NCI-H748 treated with DMSO at 0.1 percent for 48 hours (cell line): ENCODE results near the gene TXNL4A.

Experiments used
- DNase-seq: peaks from one replicate; lab custom pipeline; 2025; lab: John Stamatoyannopoulos, UW

TXNL4A gene

GRCh38 chr18:79963658-79964329 lies 24.6 kb downstream of the TXNL4A start:
- DNase-seq = no peak

- no peak for DNase-seq
These were observed 25.3 kb downstream of the TXNL4A start for GRCh38 chr18:79962835-79963657.

- no peak for DNase-seq
These were observed 26.1 kb downstream of the TXNL4A start for GRCh38 chr18:79962311-79962710.

GRCh38 chr18:79961527-79962291 lies 26.7 kb downstream of the TXNL4A start:
- no peak for DNase-seq

- DNase-seq = no peak
These were observed 27.3 kb downstream of the TXNL4A start for GRCh38 chr18:79960921-79961526.

GRCh38 chr18:79960161-79960801 lies 28.1 kb downstream of the TXNL4A start:
- DNase-seq = peak; percentile 62

GRCh38 chr18:79958981-79959380 lies 29.4 kb downstream of the TXNL4A start:
- no peak for DNase-seq

GRCh38 chr18:79956276-79956675 lies 32.1 kb downstream of the TXNL4A start:
- no peak for DNase-seq

GRCh38 chr18:79955302-79956075 lies 32.9 kb downstream of the TXNL4A start:
- no peak for DNase-seq

GRCh38 chr18:79954791-79955190 lies 33.6 kb downstream of the TXNL4A start:
- no peak for DNase-seq

- DNase-seq = no peak
These were observed 34.3 kb downstream of the TXNL4A start for GRCh38 chr18:79953971-79954651.

GRCh38 chr18:79952996-79953559 lies 35.3 kb downstream of the TXNL4A start:
- no peak for DNase-seq

- DNase-seq = no peak
These were observed 35.8 kb downstream of the TXNL4A start for GRCh38 chr18:79952456-79952995.

GRCh38 chr18:79951545-79952455 lies 36.6 kb downstream of the TXNL4A start, which contains the start of gene SLC66A2:
TSS of gene SLC66A2 (minus strand) at chr18:79951653. CDS start at chr18:79950926, 727 bp downstream.
- peak; percentile 39 for DNase-seq

GRCh38 chr18:79950515-79951341 lies 37.6 kb downstream of the TXNL4A start:
- no peak for DNase-seq

- DNase-seq = no peak
These were observed 38.5 kb downstream of the TXNL4A start for GRCh38 chr18:79949697-79950487.
